Umbilical cord (tissue), 2 donors: Measurements from ENCODE around the gene CRHR2. TPM values are rescaled to one million over a fixed set of nuclear protein-coding genes. Genes with fewer than 3 reads are reported as not detected.
"Not testable (repeated sequence)": the region's sequence is repeated elsewhere in the genome, so short reads cannot be mapped to it uniquely, and the experiment has no call there.

Source experiments
- DNase-seq: peaks from one replicate; pipeline ENCODE4 v3.0.0-alpha.2; 2015; ENCODE audit warnings: low spot score
- total RNA-seq: library from RNA; depleted of rRNA; stranded (reverse); fragments of >200 nt; gene quantifications from one replicate; pipeline ENCODE4 v1.2.3, GENCODE V29; 2014; ENCODE audit warnings: low replicate concordance; ENCODE audit not compliant: insufficient read depth

The CRHR2 gene
- total RNA-seq, 1 donor from 2014 or later: 0.72 TPM

DNA sequence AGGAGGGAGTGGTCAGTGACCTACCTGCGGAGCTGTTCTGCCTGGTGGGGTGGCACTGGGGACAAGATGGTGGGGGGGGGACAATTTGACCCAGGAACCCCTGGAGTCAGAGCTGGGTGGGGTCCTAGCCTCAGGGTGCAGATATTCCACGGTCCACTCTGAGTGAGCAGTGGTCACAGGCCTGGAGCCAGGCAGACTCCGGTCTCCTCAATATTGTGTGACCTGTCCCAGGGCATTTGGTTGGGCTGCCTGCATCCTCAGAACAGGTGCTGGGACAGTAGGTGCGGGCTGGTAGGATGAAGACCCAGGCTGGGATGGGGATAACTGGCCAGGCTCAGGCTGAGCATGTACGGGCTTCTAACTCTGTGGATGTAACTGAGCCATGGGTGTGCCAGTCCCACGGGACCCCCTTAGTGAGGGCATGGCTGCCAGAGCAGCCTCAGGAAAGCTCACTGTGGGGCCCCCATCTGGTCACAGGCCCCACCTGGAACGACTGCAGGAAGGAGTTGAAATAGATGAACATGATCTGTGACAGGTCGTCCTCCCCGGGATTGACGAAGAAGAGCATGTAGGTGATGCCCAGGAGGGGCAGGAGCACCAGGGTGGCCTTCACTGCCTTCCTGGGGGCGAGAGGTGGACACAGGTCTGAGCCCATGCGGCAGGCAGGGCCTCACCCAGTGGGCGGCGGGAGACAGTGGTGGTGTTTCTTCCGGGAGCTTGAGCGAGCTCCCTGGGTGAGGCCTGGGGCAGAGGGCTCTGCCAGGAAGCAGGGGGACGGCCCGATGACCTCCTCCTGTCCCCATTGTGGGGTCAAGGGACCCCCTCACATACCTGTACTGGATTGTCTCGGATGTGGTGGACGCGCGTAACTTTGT is 26.9 kb downstream of the CRHR2 start:
- DNase-seq: no peak

DNA sequence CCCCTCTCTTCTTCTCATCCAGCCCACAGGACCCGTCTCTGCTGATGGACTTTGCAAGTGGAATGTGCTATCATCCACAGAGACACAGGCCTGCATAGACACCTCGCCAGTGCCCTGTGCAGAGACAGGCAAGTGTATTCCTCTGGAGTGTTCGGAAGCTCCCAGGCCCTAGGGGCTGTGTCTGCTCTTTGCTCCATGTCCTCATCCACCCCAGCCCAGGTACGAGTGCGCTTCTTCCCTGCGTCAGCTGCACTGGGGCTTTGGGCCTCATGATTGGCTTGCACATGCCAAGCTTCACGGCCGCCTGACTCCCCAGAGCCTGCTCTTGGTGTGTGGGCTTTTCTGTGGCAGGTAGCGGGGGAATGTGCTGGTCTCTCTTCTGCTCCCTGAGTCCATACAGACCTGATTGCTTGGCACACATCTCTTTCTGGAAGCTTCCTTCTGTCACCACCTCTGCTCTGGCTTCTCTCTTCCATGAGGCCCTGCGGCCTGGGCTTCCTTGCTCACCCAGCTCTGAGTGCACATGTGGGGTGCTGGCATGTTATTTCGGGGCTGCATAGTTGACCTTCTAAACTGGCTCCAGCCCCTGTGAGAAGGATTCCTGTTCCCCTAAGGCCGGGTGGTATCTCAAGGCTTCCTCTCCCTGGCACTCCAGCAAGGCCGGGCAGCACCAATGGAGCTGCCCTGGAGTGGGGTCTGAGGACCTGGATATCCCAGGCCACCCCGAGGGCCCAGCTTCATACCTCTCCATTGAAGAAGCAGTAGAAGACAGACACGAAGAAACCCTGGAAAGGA is 27.8 kb downstream of the CRHR2 start:
- no peak for DNase-seq

DNA sequence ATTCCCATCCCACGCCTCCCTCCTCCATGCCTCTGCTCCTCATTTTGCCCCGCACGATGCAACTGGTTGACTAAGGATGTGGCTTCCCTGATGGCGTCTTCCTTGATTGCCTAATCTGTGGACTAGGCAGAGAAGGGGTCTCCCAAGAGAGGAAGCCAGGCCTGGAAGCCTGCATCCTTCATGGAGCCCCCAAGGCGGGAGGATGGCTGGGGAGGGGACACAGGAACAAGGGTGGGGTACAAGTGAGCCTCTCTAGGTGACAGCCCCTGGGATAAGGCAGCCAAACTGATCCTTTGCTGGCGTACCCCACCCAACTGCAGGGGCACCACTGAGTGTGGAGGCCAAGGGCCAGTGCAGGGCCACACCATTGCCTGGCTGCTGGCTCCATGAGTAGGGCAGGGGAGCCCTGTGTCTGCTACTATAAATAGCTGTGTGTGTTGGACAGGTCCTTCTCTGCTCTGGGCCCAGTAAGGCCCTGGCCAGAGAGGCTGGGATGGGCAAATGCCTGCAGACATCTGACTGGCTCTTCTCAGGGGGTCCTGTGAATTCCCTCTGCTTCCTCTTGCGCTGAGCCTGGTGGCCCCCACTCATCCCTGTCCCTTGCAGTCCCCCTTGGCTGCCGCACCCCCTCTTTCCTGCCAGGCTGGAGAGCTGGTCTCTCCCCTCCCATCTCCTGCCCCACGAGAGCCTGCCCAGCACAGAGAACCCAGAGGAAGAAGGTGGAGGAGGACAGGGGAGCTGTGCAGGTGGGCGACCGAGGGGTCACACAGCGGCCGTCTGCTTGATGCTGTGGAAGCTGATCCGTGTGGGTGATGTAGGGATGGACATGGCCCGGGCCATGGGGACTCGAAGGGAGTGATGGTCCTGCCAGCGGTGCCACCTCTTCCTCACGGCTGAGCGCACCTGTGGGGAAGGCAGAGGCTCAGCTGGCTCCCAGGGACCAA is 29.3 kb downstream of the CRHR2 start:
- no peak for DNase-seq

DNA sequence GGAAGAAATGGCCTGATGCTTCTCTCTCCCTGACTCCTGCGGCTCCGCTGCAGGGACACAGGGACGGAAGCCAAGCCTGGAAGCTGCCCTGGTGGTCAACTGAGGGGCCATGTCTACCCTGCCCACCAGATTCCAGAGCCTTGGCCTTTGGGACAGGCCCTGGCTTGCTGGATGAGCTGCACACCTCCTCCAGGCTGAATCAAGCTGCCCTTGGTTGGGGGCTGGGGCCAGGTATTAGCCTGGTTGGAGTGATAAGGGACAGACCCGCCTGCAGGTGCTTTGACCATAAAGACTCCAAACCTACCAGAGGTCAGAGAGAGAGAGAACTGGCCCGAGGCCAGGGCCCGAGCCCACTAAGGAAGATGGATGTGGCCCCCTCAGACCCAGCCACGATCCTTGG is 30.1 kb downstream of the CRHR2 start:
- no peak for DNase-seq

DNA sequence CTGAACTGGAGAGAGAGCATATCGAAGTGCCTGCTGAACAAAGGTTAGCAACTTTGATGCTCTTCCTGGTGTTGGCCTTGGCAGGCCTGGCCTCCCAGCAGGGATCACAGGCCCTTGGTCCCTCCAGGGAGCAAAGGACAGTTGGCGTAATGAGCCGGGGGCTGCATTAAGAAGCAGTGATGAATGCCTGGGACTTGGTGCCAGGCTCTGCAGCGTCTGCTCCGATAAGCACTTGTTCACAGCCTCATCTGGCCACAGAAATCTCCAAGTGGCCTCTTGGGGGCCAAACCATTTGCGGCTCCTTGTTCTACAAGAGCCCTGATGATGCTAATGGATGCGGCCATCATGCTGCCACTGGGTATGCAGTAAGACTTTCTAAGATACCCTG is 31.8 kb downstream of the CRHR2 start:
- no peak for DNase-seq

DNA sequence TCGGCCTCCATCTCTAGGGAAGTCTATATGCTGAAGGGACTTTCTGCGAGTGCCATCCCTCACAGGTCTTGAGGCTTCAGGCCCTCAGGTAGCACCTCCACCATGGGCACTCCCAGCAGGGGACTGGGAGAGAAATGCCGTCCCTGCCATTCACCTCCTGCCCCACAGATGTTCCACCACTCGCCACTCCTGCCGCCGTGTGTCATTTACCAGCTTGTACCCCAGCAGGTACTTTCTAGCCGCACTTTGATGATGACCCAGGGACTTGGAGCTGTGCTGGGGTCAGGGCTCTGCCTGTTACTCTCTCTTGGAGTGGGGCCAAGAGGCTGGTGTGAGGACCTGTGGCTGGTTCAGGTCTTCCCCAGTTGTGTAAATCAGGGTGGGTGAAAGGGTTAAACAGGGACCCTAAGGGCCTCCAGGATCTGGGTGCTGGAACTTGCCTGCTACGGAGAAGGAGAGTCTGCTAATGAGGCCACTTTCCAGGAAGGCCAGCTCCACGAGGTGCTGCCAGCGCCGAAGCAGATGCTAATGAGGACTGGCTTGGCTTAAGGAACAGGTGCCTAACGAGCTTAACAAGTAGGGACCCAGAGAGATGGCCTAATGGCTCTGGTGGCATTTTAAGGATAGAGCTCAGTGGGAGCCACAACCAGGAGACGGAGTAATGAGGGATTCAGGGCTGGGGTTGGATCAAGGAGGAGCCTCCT is 32.4 kb downstream of the CRHR2 start:
- no peak for DNase-seq

DNA sequence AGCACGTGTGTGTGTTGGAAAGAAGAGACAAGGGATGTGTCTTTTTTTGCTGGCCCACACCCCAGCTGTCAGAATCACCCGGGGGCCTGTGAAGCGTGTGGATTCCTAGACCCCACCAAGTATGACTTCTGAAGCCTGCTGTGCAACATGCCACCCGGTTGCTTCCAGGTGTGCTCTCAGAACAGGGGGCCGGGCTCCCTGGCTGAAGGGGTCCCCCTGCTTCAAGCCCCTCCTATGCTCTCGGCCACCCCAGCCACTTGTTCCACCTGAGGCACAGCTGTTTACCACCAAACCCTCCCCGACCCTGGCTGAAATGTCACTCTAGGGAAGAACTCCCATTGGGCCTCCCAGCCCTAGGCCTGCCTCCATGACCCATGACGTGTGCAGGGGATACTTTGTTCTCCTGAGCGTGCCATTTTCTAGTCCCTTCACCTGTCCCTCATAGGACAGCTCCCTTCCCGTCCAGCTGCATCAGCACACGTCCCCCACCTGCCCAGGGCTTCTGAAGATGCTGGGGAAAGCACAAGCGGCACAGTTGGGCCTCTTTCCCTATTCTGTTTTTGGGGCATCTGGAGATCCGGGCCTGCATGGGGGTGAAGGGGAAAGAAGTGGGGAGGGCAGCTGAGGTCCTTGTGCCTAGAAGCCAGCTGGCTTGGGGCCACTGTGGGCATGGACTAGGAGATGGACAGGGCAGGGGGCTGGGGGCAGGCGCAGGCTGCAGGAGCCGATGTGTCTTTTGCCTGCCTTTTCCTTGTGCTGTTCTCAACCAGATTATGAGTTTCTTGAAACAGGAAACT is 33.3 kb downstream of the CRHR2 start:
- no peak for DNase-seq

DNA sequence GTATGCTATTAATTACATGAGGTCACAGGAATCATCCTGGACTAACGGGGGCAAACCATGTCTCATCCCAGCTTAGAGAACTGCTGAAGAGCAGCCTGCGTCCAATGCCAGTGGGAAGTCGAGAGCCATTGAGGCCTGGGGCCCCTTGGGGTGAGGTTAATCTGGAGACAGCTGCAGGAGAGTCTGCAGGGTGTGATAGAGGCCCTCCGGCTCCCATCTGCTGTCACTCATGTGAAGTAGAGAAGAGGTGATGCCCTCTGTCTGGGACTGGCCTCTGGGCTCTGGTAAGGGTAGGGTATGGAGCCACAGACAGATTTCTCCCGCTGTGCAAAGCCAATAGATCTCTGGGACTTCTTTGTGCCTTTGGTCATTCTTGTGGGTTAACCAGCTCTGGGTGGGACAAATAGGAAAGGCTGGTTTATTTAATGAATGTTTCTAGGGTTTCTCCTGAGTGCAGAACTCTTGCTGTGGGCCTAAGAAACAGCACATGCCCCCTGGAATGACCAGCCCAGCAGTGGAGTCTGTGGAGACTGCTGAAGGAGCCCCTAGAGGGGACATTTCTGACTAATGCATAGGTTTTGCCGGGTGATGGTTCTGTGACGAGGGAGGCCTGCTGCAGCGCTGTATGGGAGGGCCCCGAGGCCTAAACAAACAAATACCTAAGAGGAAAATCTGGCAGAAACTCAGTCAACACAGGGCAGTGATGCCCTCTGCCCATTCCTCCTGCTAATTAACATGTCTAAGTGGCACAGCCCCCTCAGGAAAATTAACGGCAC is 34.5 kb downstream of the CRHR2 start:
- DNase-seq: no peak

DNA sequence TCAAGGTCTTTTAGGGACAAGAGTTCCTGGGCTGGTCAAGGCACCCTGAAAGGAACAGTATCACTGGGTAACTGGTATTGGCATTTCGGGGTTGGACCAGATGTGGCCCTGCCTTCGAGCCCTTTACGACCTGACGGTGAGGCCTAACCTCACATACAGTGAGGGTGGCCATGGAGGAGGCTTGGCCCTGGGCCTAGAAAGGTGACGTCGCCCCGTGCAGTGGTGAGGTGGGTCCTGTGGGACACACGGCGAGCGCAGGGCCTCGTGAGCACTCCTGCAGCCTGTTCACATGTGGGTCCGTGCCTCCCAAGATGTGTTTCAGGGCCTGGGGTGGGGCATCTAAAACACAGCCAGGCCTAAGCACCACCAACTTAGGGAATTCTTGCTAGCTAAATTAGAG is 36.1 kb downstream of the CRHR2 start:
- DNase-seq: no peak

DNA sequence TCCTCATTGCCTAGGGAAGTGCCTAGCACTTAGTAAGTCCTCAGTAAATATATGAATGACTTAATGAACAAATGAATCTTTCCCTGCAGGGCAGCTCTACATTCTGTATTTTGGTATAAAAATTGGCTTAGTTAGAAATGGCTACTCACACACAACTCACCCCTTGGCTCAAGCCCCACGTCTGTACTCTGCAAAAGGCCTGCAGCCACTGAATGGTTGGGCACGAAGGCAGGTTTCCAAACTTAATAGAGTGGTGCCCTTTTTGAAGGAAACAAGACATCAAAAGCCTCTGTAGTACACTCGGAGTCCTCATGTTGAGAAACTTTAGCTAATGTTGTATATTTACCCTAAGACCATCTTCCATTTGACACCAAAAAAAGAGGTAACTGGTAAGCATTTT is 36.6 kb downstream of the CRHR2 start:
- DNase-seq: no peak

DNA sequence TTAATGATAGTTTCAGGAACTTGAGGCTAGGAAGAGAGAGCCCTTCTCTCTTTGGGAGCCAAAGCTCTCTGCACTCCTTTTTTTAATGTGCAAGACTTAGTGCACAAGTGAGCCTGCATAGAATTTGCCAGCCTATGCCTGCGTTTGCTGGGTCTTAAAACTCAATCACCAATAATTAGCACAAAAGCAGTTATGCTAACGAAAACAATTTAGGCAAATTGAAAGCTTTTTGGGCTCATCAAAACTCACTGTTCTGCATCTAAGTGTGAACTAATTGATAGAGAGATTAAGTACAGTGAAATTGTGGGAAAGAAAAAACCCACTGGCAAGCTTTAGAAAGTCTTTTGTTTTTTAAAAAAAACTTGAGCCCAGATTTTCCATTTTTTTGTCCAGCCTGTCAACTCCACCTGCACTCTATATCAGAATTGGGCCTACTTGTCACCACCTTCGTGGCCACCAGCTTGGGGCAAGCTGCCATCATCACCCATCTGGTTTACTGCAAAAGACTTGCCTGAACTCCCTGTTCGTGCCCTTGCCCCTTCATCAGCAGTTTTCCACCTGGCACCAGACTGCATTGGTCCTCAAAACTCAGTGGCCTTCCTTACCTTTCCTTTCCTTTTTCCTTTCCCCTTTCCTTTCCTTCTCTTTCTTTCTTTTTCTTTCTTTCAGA is 37.8 kb downstream of the CRHR2 start:
- no peak for DNase-seq

DNA sequence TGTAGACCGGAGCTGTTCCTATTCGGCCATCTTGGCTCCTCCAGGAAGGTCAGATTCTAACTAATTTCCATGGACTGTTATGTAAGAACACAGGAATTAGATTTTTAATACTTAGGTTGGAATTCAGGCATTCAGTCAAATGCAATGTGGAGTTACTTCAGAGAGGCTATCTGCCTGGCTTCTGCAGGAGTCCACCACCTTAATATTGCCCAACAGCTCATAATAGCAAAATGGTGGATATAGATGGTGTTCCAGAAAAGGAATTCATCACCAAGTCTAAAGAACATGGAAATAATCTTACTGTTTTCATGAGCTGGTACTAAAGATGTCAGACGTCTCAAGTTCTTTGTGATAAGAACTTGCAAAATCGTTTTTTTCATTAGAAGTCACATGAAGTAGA is 39.5 kb downstream of the CRHR2 start:
- DNase-seq: no peak

DNA sequence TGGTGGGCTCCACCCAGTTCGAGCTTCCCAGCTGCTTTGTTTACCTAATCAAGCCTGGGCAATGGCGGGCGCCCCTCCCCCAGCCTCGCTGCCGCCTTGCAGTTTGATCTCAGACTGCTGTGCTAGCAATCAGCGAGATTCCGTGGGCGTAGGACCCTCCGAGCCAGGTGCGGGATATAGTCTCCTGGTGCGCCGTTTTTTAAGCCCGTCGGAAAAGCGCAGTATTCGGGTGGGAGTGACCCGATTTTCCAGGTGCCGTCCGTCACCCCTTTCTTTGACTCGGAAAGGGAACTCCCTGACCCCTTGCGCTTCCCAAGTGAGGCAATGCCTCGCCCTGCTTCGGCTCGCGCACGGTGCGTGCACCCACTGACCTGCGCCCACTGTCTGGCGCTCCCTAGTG is 39.9 kb downstream of the CRHR2 start:
- not testable (repeated sequence) for DNase-seq

DNA sequence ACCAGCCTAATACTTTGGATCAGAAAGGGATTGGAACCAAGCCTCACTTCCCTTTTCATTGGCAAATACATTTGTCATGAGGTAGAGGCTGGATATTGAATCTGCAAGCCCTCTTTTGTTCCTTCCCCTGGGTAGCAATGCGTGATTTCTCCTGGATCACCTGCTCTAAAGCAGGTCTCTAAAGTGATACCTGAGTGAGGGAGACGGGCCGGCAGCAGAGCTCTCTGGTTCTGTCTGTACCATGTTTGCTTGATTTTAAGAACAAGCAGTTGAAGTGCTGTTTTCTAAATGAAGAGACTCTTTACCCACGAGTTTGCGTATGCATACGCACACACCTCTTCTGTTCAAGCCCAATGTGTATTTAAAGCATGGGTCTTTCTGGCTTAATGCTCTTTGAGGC is 46.5 kb downstream of the CRHR2 start:
- DNase-seq: no peak

DNA sequence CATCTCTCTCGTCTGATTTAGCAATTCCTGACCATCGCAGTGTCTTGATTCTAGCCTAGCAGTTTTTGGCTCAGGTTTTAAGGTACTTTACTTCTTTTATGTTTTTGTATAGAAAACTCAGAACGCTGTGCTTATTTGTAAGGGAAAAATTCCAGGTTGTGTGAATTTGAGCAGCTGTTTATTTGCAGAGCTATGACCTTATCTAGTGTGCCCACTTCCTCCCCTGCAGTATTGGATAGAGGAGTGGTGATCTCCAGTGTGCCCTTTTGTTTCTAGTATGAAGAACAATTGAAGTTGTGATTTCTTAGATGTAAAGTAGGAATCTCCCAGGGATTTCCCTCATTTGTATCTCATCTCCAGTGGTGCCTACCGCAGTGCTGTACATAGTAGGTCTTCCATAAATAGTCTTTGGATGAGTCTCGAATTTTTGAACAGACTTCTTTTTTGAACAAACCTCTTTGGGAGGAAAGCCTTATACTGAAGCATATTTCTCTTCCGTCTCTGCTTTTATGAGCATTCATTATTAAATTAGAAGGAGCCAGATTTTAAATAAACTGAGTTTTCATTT is 47.5 kb downstream of the CRHR2 start:
- DNase-seq: no peak

DNA sequence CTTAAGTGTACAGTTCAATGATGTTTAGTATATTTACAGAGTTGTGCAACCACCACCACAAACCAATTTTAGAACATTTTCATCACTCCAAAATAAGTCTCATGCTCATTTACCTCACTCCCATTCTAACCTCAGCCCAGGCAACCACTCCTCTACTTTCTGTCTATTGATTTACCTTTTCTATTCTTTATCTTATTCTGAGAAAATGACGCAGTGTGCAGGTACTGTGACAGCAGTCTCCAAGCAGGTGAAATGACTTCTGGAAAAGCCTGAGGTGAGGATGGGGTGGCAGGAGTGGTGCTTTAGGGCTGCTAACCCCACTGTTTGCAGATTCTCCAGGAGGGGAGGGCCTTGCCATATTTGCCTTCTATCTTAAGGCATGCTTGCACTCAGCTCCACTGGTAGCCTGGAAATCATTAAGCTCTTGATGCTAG is 48.0 kb downstream of the CRHR2 start:
- DNase-seq: no peak

DNA sequence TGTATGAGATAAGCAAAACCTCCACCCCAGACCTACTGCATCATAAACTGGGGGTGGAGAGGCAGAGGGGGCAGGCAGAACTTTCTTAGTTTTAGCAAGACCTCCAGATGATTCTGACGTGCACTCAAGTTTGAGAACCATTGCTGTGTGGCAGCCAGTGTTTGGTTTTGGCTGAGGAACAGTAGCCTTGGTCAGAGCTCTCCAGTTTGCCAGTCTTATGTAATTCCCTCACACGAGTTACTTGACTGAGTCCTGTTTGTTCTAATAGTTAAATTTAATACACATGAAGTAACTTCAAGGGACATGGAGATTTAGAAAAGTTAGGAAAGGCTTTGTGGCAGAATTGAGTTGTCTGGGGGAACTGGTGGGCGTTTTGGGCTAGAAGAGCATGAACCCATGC is 49.0 kb downstream of the CRHR2 start:
- no peak for DNase-seq

DNA sequence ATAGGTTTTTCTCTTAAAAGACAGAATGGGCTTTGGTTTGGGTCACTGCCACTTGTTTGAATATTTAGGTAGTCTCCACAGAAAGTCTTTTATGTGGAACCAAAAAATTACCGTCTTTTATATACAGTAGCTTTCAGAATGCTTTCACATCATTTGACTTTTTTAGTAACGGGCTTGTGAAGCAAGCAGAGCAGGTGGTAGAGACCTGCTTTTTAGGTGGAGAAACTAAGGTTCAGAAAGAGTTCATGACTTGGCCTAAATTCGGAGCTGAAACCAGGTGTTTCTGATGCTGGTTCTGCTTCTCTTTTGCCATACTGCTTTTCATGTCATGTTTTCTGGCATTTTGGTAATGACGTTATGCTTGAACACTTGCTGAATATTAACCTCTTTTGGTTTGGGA is 51.3 kb downstream of the CRHR2 start:
- DNase-seq: no peak

DNA sequence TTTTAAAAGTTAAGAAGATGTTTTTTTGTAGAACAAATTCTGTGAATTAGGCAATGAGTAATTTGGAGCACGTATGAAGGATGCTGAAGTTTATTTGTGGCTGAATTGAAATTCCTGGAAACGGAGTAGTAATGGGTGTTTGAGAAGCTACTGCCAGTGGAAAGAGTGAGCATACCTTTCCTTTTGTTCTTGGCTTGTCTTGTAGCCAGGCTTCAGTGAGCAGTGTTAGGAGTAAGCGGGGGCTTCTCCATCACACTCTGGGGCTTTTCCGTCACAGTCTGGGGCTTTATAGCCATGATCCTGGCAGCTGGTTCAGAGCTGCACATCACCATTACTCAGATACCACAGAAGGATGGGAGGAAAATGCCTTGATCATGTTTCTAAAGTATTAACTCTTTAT is 55.2 kb downstream of the CRHR2 start:
- DNase-seq: no peak
